Measurements from ENCODE around the gene GNB5. TPM values are rescaled to one million over a fixed set of nuclear protein-coding genes. Genes with fewer than 3 reads are reported as not detected.

Gene GNB5
- total RNA-seq, 2 donors from 2014 or later = 19.1 to 20.7 TPM

- no peak overlapping the region for H3K4me3 ChIP-seq (ENCODE audit: low read length)
- no peaks in the 10 kb centered on the region for H3K9me3 ChIP-seq (ENCODE audit: control insufficient read depth, low read length)
- TF ChIP-seq CTCF (conservative IDR thresholded peaks at IDR 0.05) = no peak
- Mint-ChIP-seq H3K4me1 (peaks cover 1% of the 10 kb centered on the region), H3K4me3 (no peak overlapping the region), H3K27ac (no peak overlapping the region), H3K27me3 (ENCODE audit: insufficient read depth) (peaks cover 8% of the 10 kb centered on the region), H3K36me3 (ENCODE audit: low read depth) (no peaks in the 10 kb centered on the region), H3K9me3 (no peaks in the 10 kb centered on the region)
- H3K4me1 ChIP-seq (ENCODE audit: control insufficient read depth, insufficient read depth, low read length) = no peaks in the 10 kb centered on the region
- no peaks in the 10 kb centered on the region for H3K27me3 ChIP-seq (ENCODE audit: control insufficient read depth, insufficient read depth, low read length, poor library complexity, severe bottlenecking)
- no peaks in the 10 kb centered on the region for H3K36me3 ChIP-seq (ENCODE audit: control insufficient read depth, insufficient read depth, low read length)
- H3K9ac ChIP-seq (ENCODE audit: extremely low read depth, low read length, poor library complexity, severe bottlenecking) = no peak overlapping the region
- no peak for DNase-seq
- no peak overlapping the region for H3K27ac ChIP-seq (ENCODE audit: low read depth, low read length)
- WGBS, 2 experiments (ENCODE audit: insufficient coverage in 1 of 2, insufficient read length in 1 of 2) = 90 to 94% methylated on average over 2 to 3 of the region's 3 CpGs
These were observed 72.0 kb downstream of the GNB5 start for GRCh38 chr15:52118969-52119749.

- 83 to 89% methylated on average over 3 to 9 of the region's 9 CpGs for WGBS, 2 experiments (ENCODE audit: insufficient coverage in 1 of 2, insufficient read length in 1 of 2)
These were observed 73.6 kb downstream of the GNB5 start for GRCh38 chr15:52117549-52117948.

More at GRCh38 chr15:52117549-52117948, 73.6 kb downstream of the GNB5 start:
- DNase-seq = no peak
- H3K9me3 ChIP-seq (ENCODE audit: control insufficient read depth, low read length) = no peaks in the 10 kb centered on the region
- H3K36me3 Mint-ChIP-seq (ENCODE audit: low read depth) = no peaks in the 10 kb centered on the region
- H3K9me3 Mint-ChIP-seq = no peaks in the 10 kb centered on the region
- peak overlapping the region; percentile 5 for H3K27ac ChIP-seq (ENCODE audit: low read depth, low read length)
- H3K4me1 ChIP-seq (ENCODE audit: control insufficient read depth, insufficient read depth, low read length) = no peaks in the 10 kb centered on the region
- TF ChIP-seq CTCF (conservative IDR thresholded peaks at IDR 0.05) = no peak
- no peak overlapping the region for H3K4me3 ChIP-seq (ENCODE audit: low read length)
- H3K9ac ChIP-seq (ENCODE audit: extremely low read depth, low read length, poor library complexity, severe bottlenecking) = no peak overlapping the region
- no peak overlapping the region for H3K4me3 Mint-ChIP-seq
- no peaks in the 10 kb centered on the region for H3K36me3 ChIP-seq (ENCODE audit: control insufficient read depth, insufficient read depth, low read length)
- peaks cover 22% of the 10 kb centered on the region for H3K27me3 Mint-ChIP-seq (ENCODE audit: insufficient read depth)
- no peaks in the 10 kb centered on the region for H3K4me1 Mint-ChIP-seq
- no peak overlapping the region for H3K27ac Mint-ChIP-seq
- H3K27me3 ChIP-seq (ENCODE audit: control insufficient read depth, insufficient read depth, low read length, poor library complexity, severe bottlenecking) = peaks cover 10% of the 10 kb centered on the region
